Measurements from ENCODE around the gene PTH2.
A peak's percentile ranks its signal among the peaks of the same experiment; 100 is the strongest.

Gene PTH2

DNA sequence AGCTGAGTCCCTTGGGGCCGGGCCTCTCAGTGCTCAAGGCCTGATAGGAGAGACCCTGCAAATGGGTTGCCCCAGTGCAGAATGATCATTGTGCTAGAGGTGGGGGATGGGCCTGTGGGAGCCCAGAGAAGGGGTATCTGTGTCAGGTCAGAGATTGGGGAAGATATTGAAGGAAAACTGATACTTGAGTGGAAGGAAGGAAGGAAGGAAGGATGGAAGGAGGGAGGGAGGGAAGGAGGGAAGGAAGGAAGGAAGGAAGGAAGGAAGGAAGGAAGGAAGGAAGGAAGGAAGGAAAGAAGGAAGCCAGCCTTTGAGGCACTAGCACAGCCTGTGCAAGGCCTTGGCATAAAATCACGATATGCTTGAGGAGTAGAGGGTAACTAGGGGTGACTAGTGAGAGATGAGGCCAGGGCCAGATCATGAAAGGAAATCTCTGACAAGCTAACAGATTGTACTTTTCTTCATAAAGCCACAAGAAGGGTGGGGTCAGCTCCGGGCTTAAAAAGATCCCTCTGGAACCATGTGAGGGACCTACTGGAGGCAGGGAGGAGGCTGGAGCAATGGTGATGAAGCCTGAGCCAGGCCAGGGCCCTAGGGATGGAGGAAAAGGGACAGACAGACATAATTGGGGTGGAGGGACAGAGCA, 11.4 kb downstream of the PTH2 start:
- DNase-seq (ENCODE audit: low read depth in 2 of 2), result no peak

DNA sequence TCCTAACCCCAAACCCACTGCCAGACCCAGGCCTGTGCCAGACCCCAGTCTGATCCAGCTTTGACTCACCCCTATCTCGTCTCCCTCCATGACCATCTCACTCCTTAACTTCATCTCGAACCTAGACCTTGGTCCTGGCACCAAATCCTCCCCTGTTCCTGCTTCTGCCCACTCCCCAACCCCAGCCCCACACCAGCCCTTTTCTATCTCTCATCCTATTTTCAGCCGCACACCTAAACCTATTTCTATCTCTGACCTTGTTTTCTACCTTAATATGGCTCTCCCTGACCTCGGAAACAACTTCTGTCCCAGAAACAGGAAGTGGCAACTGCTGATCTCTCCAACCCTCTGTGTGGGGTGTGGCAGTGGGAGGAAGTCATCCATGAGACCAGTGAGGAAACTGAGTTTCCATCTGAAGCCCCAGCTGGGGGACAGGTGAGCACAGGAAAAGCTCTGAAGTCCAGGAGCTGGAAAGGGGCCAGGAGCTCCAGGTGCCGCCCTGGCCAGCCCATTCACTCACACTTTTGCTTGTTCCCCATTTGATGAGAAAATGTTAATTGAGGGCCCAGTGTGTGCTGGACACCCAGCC, 13.7 kb downstream of the PTH2 start:
- no peak for DNase-seq (ENCODE audit: low read depth in 2 of 2)

DNA sequence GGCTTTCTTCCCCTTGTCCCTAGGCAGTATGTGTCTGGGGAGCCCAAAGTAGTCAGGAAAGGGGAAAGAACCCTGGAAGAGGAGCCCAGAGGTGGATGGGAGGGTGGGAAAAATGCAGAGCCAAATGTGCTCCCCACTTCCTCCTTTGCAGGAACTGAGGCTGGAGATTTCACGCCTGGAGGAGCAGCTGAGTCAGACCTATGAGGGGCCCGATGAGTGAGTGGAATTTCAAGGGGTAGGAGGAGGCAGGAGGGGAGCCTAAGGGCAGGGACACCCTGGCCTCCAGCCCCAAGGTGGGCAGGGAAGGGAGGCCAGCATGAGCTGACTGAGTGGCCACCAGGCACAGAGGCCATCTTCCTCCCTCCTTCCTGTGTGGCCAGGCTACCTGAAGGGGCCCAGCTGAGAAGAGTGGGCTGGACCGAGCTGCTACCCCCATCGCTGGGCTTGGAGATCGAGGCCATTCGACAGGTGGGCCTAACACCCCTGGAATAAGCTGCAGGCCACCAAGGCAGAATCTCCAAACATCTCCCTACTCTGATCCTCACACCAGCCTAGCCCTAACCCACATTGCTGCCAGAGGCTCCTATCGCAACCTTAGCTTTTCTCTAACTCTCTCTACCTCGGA, 14.3 kb downstream of the PTH2 start:
- DNase-seq (ENCODE audit: low read depth in 2 of 2), result no peak

DNA sequence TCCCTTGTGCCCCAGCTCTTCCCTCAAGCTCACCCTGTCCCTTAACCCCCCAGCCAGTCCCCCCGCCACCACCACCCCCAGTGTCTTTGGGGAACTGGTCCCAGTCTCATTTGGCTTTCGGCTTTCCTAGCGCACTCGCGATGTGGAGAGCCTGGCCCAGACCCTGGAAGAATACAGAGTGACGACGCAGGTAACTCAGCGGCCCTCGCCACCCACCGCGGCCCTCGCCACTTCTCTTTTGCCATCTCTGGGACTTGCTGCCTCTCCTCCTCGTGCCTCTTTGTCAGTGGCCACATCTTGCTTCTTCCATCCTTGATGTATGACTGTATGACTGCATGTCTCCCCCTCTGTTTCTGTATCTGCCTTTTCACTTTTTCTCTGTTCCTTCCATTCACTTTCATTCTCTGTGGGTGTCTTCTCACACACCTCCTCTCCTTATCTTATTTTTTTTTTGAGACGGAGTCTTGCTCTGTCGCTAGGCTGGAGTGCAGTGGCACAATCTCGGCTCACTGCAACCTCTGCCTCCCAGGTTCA, 15.7 kb downstream of the PTH2 start:
- DNase-seq (ENCODE audit: low read depth in 2 of 2), result no peak

GRCh38 chr19:49407079-49407478, 16.2 kb downstream of the PTH2 start:
- no peak for DNase-seq (ENCODE audit: low read depth in 2 of 2)

GRCh38 chr19:49403404-49404187, 19.6 kb downstream of the PTH2 start:
- DNase-seq (ENCODE audit: low read depth in 2 of 2), result peak in 1 of 2 experiments; percentile 16

DNA sequence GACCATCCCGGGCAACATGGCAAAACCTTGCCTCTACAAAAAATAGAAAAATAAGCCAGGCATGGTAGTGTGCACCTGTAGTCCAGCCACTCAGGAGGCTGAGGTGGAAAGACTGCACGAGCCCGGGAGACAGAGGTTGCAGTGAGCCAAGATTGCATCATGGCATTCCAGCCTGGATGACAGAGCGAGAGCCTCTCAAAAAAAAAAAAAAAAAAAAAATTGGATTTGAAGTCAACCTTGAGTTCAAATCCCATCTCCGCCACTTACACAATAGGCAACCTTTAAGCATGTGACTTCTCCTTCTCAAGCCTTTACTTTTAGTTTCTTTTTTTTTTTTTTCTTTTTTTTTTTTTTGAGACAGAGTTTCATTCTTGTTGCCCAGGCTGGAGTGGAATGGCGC, 23.2 kb downstream of the PTH2 start:
- no peak for DNase-seq (ENCODE audit: low read depth in 2 of 2)

DNA sequence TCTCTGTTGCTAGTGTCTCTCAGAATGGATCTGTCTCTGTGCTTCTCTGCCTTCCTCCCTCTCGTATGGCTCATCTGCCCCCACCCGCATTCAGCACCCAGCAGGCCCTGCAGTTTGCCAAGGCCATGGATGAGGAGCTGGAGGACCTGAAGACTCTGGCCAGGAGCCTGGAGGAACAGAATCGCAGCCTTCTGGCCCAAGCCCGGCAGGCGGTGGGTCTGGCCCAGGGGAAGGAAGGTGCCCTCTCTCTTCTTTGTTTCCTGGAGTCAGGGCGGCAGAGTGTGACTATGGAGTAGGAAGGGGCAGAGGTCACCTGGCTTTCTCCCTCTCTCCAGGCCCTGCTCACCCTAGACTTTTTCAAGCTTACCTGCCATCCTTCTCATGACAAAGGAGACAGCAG, 24.3 kb downstream of the PTH2 start:
- DNase-seq (ENCODE audit: low read depth in 2 of 2), result no peak

GRCh38 chr19:49398001-49398615, 25.1 kb downstream of the PTH2 start:
- DNase-seq (ENCODE audit: low read depth in 2 of 2), result no peak

GRCh38 chr19:49396738-49397505, 26.3 kb downstream of the PTH2 start:
- DNase-seq (ENCODE audit: low read depth in 2 of 2), result no peak

DNA sequence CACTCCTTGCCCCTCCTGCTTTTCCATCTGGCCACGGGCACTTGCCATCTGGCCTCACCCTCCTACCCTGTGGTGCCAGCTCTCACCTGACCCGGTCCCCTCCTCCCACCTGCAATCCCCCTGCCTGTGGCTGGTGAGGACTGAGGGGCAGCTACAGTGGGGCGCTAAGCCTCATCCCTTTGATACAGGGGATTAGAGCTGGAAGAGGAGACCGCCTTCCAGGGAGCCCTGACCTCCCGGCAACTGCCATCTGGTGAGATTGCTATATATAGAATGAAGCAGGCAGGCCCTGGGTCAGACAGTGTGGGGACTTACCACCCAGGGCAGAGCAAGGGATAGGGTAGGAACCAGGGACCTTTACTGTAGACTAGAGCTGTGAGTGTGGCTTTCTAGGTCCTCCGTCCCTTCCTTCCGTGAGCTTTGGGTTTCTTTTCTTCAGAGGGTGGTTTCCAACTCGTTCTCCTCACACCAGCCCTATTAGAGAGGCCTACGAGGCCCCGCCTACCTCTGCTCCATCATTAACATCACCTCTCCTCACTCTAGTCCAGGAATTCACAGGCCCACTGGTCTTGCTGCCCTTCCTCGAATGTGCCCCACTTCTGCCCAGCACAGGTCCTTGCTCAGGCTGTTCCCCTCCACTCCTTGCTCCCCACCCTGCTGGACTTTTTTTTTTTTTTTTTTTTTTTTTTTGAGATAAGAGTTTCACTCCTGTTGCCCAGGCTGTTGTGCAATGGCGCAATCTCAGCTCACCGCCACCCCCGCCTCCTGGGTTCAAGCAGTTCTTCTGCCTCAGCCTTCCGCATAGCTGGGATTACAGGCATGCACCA, 27.4 kb downstream of the PTH2 start:
- no peak for DNase-seq (ENCODE audit: low read depth in 2 of 2)

- no peak for DNase-seq (ENCODE audit: low read depth in 2 of 2)
Observed at GRCh38 chr19:49393881-49394280, 29.4 kb downstream of the PTH2 start.

- peak; percentile 20 to 28 for DNase-seq (ENCODE audit: low read depth in 2 of 2)
Observed at GRCh38 chr19:49391581-49392399, 31.5 kb downstream of the PTH2 start.

DNA sequence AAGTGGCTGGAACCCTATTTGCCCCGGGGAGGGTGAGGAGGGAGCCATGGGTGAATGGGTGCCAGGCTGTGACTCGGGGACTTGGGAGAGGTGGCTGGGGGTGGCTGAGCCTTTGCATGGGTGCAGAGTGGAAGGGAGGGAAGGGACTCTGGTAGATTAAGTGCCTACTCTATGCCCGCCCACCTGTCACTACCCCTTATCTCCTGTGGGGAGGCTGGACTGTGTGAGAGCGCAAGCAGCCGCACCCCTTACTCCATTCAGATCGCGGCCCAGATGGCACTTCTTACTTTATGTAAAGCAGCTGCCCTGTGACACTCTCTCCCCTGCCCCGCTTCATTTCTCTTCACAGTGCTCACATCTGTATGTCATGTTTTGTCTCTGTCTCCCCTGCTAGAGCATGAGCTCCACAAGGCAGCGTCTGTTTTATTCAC, 32.3 kb downstream of the PTH2 start:
- DNase-seq (ENCODE audit: low read depth in 2 of 2), result no peak

GRCh38 chr19:49390131-49390928, 32.9 kb downstream of the PTH2 start:
- no peak for DNase-seq (ENCODE audit: low read depth in 2 of 2)

- DNase-seq (ENCODE audit: low read depth in 2 of 2), result no peak
Observed at GRCh38 chr19:49389406-49389805, 33.8 kb downstream of the PTH2 start.

DNA sequence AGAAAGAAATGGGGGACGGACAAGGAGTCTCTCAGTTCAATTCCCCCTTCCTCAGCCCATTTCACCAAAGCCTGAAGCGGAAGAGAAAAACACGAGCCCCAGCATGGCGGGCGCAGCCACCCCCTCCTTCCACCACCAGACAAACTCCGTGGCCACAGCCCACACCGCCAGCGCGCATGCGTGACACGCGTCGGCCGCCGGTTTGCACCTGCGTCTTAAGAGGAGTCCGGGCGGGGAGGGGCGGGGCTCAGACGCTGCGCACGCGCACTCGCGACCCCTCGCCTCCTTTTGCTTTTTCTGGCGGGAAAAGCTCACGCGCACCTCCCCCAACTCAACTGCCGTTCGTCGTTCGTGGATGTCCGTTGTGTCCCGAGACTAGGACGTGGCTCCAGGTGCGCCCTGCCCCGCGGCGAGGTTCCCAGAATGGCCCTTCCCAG, 35.3 kb downstream of the PTH2 start, which contains the start of gene KASH5:
TSS of gene KASH5 (plus strand) at position 314 of the 437 bp plus-strand sequence. CDS start 2,635 bp downstream, outside the sequence.
- peak in 1 of 2 experiments; percentile 12 for DNase-seq (ENCODE audit: low read depth in 2 of 2)

- DNase-seq (ENCODE audit: low read depth in 2 of 2), result no peak
Observed at GRCh38 chr19:49383599-49383998, 39.6 kb downstream of the PTH2 start.

All from fibroblast of skin of left biceps (primary cell).